ENCODE data around the gene MRPL43. TPM values are rescaled to one million over a fixed set of nuclear protein-coding genes. Genes with fewer than 3 reads are reported as not detected.

The MRPL43 gene
- total RNA-seq, 1 experiment from 2014 or later = 91.3 TPM

GRCh38 chr10:100970914-100971811 lies 16.1 kb downstream of the MRPL43 start:
- Mint-ChIP-seq H3K4me1 (peaks cover 31% of the 10 kb centered on the region), H3K4me3 (peak overlapping the region; percentile 74; the same call in 1 of the 2 replicates), H3K36me3 (no peaks in the 10 kb centered on the region), H3K27me3 (ENCODE audit: low read depth) (no peaks in the 10 kb centered on the region; the same call in 1 of the 2 replicates), H3K9me3 (no peaks in the 10 kb centered on the region), H3K27ac (no peak overlapping the region)
- DNase-seq (ENCODE audit: low spot score) (no peak), ATAC-seq (no peak)
- POLR2A ChIA-PET = no interaction called here
- TF ChIP-seq ZNF425 (CRISPR knock-in tag; conservative IDR thresholded peaks at IDR 0.05) (no peak), GABPB1 (CRISPR knock-in tag; IDR thresholded peaks at IDR 0.05) (peak; percentile 71; the same call in 1 of the 2 replicates)
- CTCF ChIA-PET = interaction anchor here (0.8 to 2.7 kb wide), 5 partner anchors 26 to 96 kb away, joined by 3 to 30 read pairs (median 5); partner anchors contain the start of gene LZTS2

- no peaks in the 10 kb centered on the region for H3K9me3 Mint-ChIP-seq
- CTCF ChIA-PET = interaction anchor here (0.7 to 5.6 kb wide), 17 partner anchors 15 to 400 kb away, joined by 3 to 41 read pairs (median 5); partner anchors contain the start of genes LZTS2 and MRPL43
- POLR2A ChIA-PET = no interaction called here
- no peak overlapping the region for H3K27ac Mint-ChIP-seq
- ATAC-seq = peak; percentile 14
- H3K36me3 Mint-ChIP-seq = no peaks in the 10 kb centered on the region
- TF ChIP-seq HMGXB4 (CRISPR knock-in tag; IDR thresholded peaks at IDR 0.05) (no peak), SP1 (CRISPR knock-in tag; conservative IDR thresholded peaks at IDR 0.05) (no peak), FOXK1 (CRISPR knock-in tag; IDR thresholded peaks at IDR 0.05) (no peak), CTCF (IDR thresholded peaks at IDR 0.05) (no peak), ZNF396 (CRISPR knock-in tag; IDR thresholded peaks at IDR 0.05; ENCODE audit: borderline replicate concordance) (no peak), ZNF317 (CRISPR knock-in tag; IDR thresholded peaks at IDR 0.05; ENCODE audit: borderline replicate concordance, low read depth) (no peak), FOXJ3 (CRISPR knock-in tag; IDR thresholded peaks at IDR 0.05; ENCODE audit: borderline replicate concordance) (no peak), CBFB (CRISPR knock-in tag; IDR thresholded peaks at IDR 0.05; ENCODE audit: low read depth) (no peak), ZNF263 (CRISPR knock-in tag; IDR thresholded peaks at IDR 0.05; ENCODE audit: low read depth) (no peak), GABPB1 (CRISPR knock-in tag; IDR thresholded peaks at IDR 0.05) (no peak), USF2 (CRISPR knock-in tag; IDR thresholded peaks at IDR 0.05) (no peak), NFATC4 (CRISPR knock-in tag; IDR thresholded peaks at IDR 0.05) (no peak), ATF1 (CRISPR knock-in tag; IDR thresholded peaks at IDR 0.05) (no peak), MAX (CRISPR knock-in tag; IDR thresholded peaks at IDR 0.05) (no peak), ZNF416 (CRISPR knock-in tag; IDR thresholded peaks at IDR 0.05) (no peak), RORB (CRISPR knock-in tag; IDR thresholded peaks at IDR 0.05) (no peak), OVOL2 (CRISPR knock-in tag; IDR thresholded peaks at IDR 0.05; ENCODE audit: borderline replicate concordance) (no peak), MXD4 (CRISPR knock-in tag; IDR thresholded peaks at IDR 0.05; ENCODE audit: borderline replicate concordance) (no peak)
- peak; percentile 66 for DNase-seq (ENCODE audit: low spot score)
- H3K4me1 Mint-ChIP-seq = peaks cover 31% of the 10 kb centered on the region
- H3K27me3 Mint-ChIP-seq (ENCODE audit: low read depth) = no peaks in the 10 kb centered on the region; the same call in 1 of the 2 replicates
- H3K4me3 Mint-ChIP-seq = peak overlapping the region; percentile 74
These were observed 17.0 kb downstream of the MRPL43 start for GRCh38 chr10:100970076-100970913.
